ENCODE data around the gene SENP2.
"Not testable (repeated sequence)": the region's sequence is repeated elsewhere in the genome, so short reads cannot be mapped to it uniquely, and the experiment has no call there.

The SENP2 gene

DNA sequence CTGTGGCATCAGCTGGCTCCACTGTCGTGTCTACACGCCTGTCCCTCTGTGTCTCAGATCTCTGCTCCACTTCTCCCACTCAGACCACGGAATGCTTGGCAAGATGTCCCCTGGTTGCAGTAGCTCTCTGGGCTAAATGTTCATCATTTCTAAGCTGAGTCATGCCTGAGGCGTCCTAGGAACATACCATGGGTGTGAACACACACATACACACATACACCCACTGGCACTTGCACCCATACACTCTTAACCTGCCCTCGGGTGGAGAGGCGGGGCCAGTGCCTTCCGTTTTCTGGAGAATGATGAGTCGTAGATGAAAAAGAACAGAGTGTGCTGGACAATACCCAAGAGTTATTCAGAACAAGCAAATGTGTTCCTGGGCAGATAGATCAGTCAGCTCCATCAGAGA lies 72.4 kb downstream of the SENP2 start:
- peak; percentile 92 for DNase-seq (ENCODE audit: low spot score)
- H3K27ac ChIP-seq, result peak overlapping the region; percentile 33 to 97

DNA sequence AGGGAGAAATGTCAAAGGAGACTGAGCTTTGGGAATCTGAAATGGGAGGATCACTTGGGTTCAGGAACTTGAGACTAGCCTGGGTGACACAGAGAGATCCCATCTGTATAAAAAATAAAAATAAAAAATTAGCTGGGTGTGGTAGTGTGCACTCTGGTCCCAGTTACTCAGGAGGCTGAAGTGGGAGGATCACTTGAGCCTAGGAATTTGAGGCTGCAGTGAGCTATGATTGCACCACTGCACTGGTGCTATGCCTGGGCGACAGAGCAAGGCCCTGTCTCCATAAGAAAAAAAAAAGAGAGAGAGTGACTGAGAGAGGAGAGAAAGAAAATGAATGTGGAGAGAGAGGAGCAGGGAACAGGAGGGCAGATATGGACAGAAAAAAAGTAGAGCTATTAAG lies 72.8 kb downstream of the SENP2 start:
- H3K27ac ChIP-seq, result peak overlapping the region; percentile 33 to 97
- DNase-seq (ENCODE audit: low spot score), result no peak
- TF ChIP-seq, protein P1, sequence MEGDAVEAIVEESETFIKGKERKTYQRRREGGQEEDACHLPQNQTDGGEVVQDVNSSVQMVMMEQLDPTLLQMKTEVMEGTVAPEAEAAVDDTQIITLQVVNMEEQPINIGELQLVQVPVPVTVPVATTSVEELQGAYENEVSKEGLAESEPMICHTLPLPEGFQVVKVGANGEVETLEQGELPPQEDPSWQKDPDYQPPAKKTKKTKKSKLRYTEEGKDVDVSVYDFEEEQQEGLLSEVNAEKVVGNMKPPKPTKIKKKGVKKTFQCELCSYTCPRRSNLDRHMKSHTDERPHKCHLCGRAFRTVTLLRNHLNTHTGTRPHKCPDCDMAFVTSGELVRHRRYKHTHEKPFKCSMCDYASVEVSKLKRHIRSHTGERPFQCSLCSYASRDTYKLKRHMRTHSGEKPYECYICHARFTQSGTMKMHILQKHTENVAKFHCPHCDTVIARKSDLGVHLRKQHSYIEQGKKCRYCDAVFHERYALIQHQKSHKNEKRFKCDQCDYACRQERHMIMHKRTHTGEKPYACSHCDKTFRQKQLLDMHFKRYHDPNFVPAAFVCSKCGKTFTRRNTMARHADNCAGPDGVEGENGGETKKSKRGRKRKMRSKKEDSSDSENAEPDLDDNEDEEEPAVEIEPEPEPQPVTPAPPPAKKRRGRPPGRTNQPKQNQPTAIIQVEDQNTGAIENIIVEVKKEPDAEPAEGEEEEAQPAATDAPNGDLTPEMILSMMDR (IDR thresholded peaks at IDR 0.05), result no peak

More for the DNA sequence above, 72.4 kb downstream of the SENP2 start:
- peak overlapping the region; percentile 6 for H3K4me3 ChIP-seq
- TF ChIP-seq, protein P1 (IDR thresholded peaks at IDR 0.05), result no peak

DNA sequence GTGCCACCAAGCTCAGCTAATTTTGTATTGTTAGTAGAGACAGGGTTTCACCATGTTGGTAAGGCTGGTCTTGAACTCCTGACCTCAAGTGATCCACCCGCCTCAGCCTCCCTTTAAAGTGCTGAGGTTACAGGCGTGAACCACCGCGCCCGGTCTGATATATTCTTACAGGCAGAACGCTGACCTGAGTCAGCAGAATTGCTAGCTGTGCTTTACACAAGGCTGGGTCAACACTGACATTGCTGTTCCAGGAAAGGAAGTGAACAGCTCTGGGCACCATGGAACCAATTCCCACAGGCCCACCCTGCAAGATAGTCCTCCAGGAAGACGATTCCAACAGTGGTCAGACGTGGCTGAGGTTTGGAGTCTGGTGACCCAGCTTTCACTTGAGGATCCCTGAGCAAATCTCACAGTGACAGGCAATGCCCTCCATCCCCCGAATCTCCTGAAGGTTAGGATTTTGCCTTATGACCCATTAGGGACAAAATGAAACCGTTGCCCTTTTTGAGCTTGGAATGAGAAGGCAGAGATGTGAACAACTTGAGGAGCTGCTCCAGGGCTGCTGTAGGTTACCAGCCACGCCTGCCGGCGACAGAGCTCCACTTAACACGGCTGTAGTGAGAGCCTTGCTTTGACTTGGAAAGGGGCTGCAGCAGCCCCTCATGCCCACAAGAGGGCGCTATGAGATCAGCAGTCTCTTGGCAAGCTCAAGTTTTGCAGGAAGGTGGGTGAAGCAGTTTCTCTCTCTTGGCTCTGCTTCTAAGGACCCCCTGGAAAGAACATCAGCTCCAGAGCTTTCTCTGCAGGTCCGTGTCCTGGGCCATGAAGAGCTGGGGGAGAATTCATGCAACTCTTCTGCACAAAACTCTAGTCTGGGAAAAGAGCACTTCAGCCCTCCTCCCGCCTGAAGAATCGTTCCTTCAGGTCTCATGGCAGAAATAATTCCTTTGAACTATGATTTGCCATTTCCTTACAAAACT lies 74.1 kb downstream of the SENP2 start:
- TF ChIP-seq, protein P1 (IDR thresholded peaks at IDR 0.05), result peak; percentile 93
- Histone ChIP-seq H3K4me3 (peak overlapping the region; percentile 46), H3K27ac (peak overlapping the region in 1 of 2 donors; percentile 97)
- DNase-seq (ENCODE audit: low spot score), result no peak

More for the DNA sequence above, 72.8 kb downstream of the SENP2 start:
- H3K4me3 ChIP-seq, result no peak overlapping the region

DNA sequence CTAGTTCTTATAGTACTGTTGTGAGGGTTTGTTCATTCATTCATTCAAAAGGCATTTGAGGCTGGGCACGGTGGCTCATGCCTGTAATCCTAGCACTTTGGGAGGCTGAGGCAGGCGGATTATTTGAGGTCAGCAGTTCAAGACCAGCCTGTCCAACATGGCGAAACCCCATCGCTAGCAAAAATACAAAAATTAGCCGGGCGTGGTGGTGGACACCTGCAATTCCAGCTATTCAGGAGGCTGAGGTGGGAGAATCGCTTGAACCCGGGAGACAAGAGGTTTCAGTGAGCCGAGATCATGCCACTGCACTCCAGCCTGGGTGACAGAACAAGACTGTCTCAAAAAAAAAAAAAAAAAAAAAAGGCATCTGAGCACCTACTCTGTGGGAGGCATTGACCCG lies 75.2 kb downstream of the SENP2 start:
- not testable (repeated sequence) for H3K27ac ChIP-seq; H3K4me3 ChIP-seq; DNase-seq (ENCODE audit: low spot score)

DNA sequence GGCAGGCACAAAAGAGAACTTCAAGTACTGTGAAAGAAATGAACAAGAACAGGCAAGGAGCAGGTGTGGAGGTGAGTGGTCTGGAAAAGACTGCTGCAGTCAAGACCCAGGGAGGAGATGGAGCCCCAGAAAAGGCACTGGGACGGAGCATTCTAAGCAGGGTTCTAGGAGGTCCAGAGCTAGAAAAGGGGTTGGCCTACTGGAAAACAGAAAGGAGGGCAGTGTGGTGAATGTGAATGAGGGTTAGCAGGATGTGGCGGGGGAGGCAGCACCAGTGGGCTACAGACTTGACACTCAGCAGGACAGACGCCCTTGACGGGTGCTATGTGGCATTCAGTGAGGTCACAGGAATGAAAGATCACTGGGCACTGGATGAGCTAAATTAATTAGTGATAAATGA lies 75.7 kb downstream of the SENP2 start:
- H3K27ac ChIP-seq, result no peak overlapping the region
- TF ChIP-seq, protein P1 (IDR thresholded peaks at IDR 0.05), result no peak
- no peak for DNase-seq (ENCODE audit: low spot score)
- H3K4me3 ChIP-seq, result no peak overlapping the region

DNA sequence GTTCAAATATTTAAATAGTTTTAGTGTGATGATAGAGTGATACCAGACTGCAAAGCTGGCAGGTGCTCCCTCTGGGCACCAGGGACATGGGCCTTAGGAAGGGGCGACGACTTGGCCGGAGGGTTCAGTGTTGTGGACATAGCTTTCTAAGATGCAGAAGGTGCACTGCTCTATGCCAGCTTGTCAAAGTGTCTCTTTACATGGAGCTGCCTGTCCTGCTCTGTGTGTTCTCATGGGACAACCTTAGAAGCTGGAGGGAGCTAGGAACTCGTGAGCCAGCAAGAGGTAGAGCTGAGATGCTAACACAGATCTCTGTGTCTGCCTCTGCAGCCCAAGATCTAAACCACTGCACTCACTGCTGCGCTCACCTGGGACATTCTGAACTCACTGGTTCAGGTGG lies 77.8 kb downstream of the SENP2 start:
- no peak overlapping the region for H3K27ac ChIP-seq
- DNase-seq (ENCODE audit: low spot score), result no peak
- TF ChIP-seq, protein P1 (IDR thresholded peaks at IDR 0.05), result no peak
- no peak overlapping the region for H3K4me3 ChIP-seq

DNA sequence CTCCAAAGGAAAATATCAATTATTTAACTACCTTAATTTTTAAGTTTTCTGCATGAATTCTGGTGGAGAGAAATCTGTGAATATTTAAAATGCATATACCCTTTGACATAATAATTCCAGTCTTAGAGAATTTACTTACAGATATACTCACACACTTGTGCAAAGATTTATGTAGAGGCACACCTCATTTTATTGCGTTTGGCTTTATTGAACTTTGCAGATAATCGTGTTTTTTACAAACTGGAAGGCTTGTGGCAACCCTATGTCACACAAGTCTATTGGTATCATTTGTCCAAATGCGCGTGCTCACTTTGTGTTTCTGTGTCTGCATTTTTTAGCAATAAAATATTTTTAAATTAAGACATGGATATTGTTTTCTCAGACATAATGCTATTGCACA lies 81.5 kb downstream of the SENP2 start:
- Histone ChIP-seq H3K4me3 (no peak overlapping the region), H3K27ac (no peak overlapping the region)
- DNase-seq (ENCODE audit: low spot score), result no peak
- TF ChIP-seq, protein P1 (IDR thresholded peaks at IDR 0.05), result no peak

Measured in coronary artery (tissue), 2 donors.